HK-2 (cell line): ENCODE measurements around the gene TBC1D20.
A peak's percentile ranks its signal among the peaks of the same experiment; 100 is the strongest.

Experiments
- DNase-seq: peaks from one replicate; pipeline ENCODE4 v3.0.0-alpha.2; 2018; ENCODE audit not compliant: unreplicated experiment

Gene TBC1D20

GRCh38 chr20:437787-438486, 24.4 kb downstream of the TBC1D20 start:
- no peak for DNase-seq

GRCh38 chr20:436476-436875, 25.9 kb downstream of the TBC1D20 start:
- no peak for DNase-seq

- DNase-seq = no peak
Observed at GRCh38 chr20:435558-435957, 26.8 kb downstream of the TBC1D20 start.

GRCh38 chr20:434661-435419, 27.5 kb downstream of the TBC1D20 start:
- no peak for DNase-seq

GRCh38 chr20:434221-434620, 28.1 kb downstream of the TBC1D20 start:
- DNase-seq = no peak

- DNase-seq = peak; percentile 84
Observed at GRCh38 chr20:433300-433975, 28.9 kb downstream of the TBC1D20 start.

GRCh38 chr20:432677-433299, 29.5 kb downstream of the TBC1D20 start:
- DNase-seq = no peak

- no peak for DNase-seq
Observed at GRCh38 chr20:432208-432607, 30.1 kb downstream of the TBC1D20 start.

- DNase-seq = peak; percentile 75
Observed at GRCh38 chr20:431012-431904, 31.1 kb downstream of the TBC1D20 start.

- no peak for DNase-seq
Observed at GRCh38 chr20:430091-430999, 32.0 kb downstream of the TBC1D20 start.

- no peak for DNase-seq
Observed at GRCh38 chr20:428658-429200, 33.6 kb downstream of the TBC1D20 start.

GRCh38 chr20:427849-428657, 34.3 kb downstream of the TBC1D20 start:
- no peak for DNase-seq

- DNase-seq = no peak
Observed at GRCh38 chr20:427401-427800, 34.9 kb downstream of the TBC1D20 start.

GRCh38 chr20:426566-426965, 35.8 kb downstream of the TBC1D20 start:
- no peak for DNase-seq

- no peak for DNase-seq
Observed at GRCh38 chr20:421685-422250, 40.6 kb downstream of the TBC1D20 start.

GRCh38 chr20:420721-421574, 41.4 kb downstream of the TBC1D20 start:
- DNase-seq = no peak

GRCh38 chr20:420166-420620, 42.1 kb downstream of the TBC1D20 start:
- no peak for DNase-seq
